H9 (cell line): Measurements from ENCODE around the gene GAS2. TPM values are rescaled to one million over a fixed set of nuclear protein-coding genes. Genes with fewer than 3 reads are reported as not detected.

Source experiments
- DNase-seq: peaks from one replicate; pipeline ENCODE4 v3.0.0-alpha.2; 2017
- H2AFZ ChIP-seq: one replicate; pipeline ENCODE4 v1.6.1; 2013; ENCODE audit warnings: mild to moderate bottlenecking, low read length, control low read depth, moderate library complexity
- H2AK5ac ChIP-seq: 2 replicates; pipeline ENCODE4 v1.6.1; 2013; ENCODE audit warnings: low read length, control low read depth, mixed read lengths; ENCODE audit not compliant: insufficient read length
- H2BK120ac ChIP-seq: one replicate; pipeline ENCODE4 v1.6.1; 2013; ENCODE audit warnings: low read depth, mild to moderate bottlenecking, low read length, control low read depth, inconsistent platforms; ENCODE audit not compliant: poor library complexity, severe bottlenecking
- H2BK12ac ChIP-seq: 2 replicates; pipeline ENCODE4 v1.6.1; 2013; ENCODE audit warnings: low read length, control low read depth, mixed read lengths, low read depth; ENCODE audit not compliant: insufficient read length
- H2BK15ac ChIP-seq: 2 replicates; pipeline ENCODE4 v1.6.1; 2013; ENCODE audit warnings: low read depth, low read length, control low read depth
- H2BK20ac ChIP-seq: one replicate; pipeline ENCODE4 v1.6.1; 2013; ENCODE audit warnings: low read depth, mild to moderate bottlenecking, low read length, control low read depth, inconsistent platforms; ENCODE audit not compliant: poor library complexity, severe bottlenecking
- H2BK5ac ChIP-seq: 2 replicates; pipeline ENCODE4 v1.6.1; 2013; ENCODE audit warnings: low read length, control low read depth, mixed read lengths; ENCODE audit not compliant: insufficient read length
- H3K14ac ChIP-seq: 2 replicates; pipeline ENCODE4 v1.6.1; 2013; ENCODE audit warnings: low read length, control low read depth; ENCODE audit not compliant: insufficient read depth
- H3K18ac ChIP-seq: 2 replicates; pipeline ENCODE4 v1.6.1; 2013; ENCODE audit warnings: low read depth, mild to moderate bottlenecking, mixed read lengths, low read length, control low read depth; ENCODE audit not compliant: insufficient read length
- H3K23ac ChIP-seq: 2 replicates; pipeline ENCODE4 v1.6.1; 2013; ENCODE audit warnings: low read length, control low read depth, mixed read lengths, low read depth; ENCODE audit not compliant: insufficient read length
- H3K23me2 ChIP-seq: 2 replicates; pipeline ENCODE4 v1.6.1; 2013; ENCODE audit warnings: low read depth, mild to moderate bottlenecking, mixed read lengths, low read length, control low read depth; ENCODE audit not compliant: insufficient read length, poor library complexity, severe bottlenecking
- H3K27ac ChIP-seq: 2 replicates; pipeline ENCODE4 v1.5.1; 2013; ENCODE audit warnings: low read length, control low read depth, mixed read lengths, low read depth; ENCODE audit not compliant: insufficient read length
- H3K27me3 ChIP-seq: 2 replicates; pipeline ENCODE4 v1.6.1; 2013; ENCODE audit warnings: low read length, control low read depth, inconsistent platforms; ENCODE audit not compliant: insufficient read depth
- H3K4ac ChIP-seq: 2 replicates; pipeline ENCODE4 v1.6.1; 2013; ENCODE audit warnings: low read depth, mild to moderate bottlenecking, control low read depth, inconsistent platforms, low read length, moderate library complexity
- H3K4me1 ChIP-seq: 2 replicates; pipeline ENCODE4 v1.6.1; 2013; ENCODE audit warnings: low read length, control low read depth, inconsistent platforms; ENCODE audit not compliant: insufficient read depth
- H3K4me2 ChIP-seq: 2 replicates; pipeline ENCODE4 v1.6.1; 2013; ENCODE audit warnings: low read length, control low read depth, mixed read lengths; ENCODE audit not compliant: insufficient read length, insufficient read depth
- H3K56ac ChIP-seq: 2 replicates; pipeline ENCODE4 v1.6.1; 2013; ENCODE audit warnings: low read depth, mild to moderate bottlenecking, mixed read lengths, low read length, control low read depth; ENCODE audit not compliant: insufficient read length
- H3K79me1 ChIP-seq: 2 replicates; pipeline ENCODE4 v1.6.1; 2013; ENCODE audit warnings: low read depth, mild to moderate bottlenecking, moderate library complexity, low read length, control low read depth, inconsistent platforms; ENCODE audit not compliant: insufficient read depth, poor library complexity, severe bottlenecking
- H3K79me2 ChIP-seq: 2 replicates; pipeline ENCODE4 v1.6.1; 2013; ENCODE audit warnings: low read length, control low read depth, inconsistent platforms; ENCODE audit not compliant: insufficient read depth
- H3K9ac ChIP-seq: 2 replicates; pipeline ENCODE4 v1.6.1; 2013; ENCODE audit warnings: low read length, control low read depth, mixed read lengths; ENCODE audit not compliant: insufficient read length; ENCODE audit errors: extremely low read depth
- H3K9me3 ChIP-seq: one replicate; pipeline ENCODE4 v1.6.1; 2013; ENCODE audit warnings: low read depth, low read length, inconsistent platforms; ENCODE audit not compliant: control insufficient read depth
- H3T11ph ChIP-seq: one replicate; pipeline ENCODE4 v1.6.1; 2013; ENCODE audit warnings: mild to moderate bottlenecking, low read length, control low read depth, inconsistent platforms
- H4K20me1 ChIP-seq: one replicate; pipeline ENCODE4 v1.6.1; 2013; ENCODE audit not compliant: control insufficient read depth, insufficient read length, insufficient read depth
- H4K5ac ChIP-seq: 2 replicates; pipeline ENCODE4 v1.6.1; 2013; ENCODE audit warnings: low read depth, mild to moderate bottlenecking, mixed read lengths, low read length, control low read depth; ENCODE audit not compliant: insufficient read length
- H4K8ac ChIP-seq: replicated peaks from 2 replicates; pipeline ENCODE4 v1.6.1; 2013; ENCODE audit warnings: low read length, control low read depth, mixed read lengths, low read depth; ENCODE audit not compliant: insufficient read length
- H4K91ac ChIP-seq: 2 replicates; pipeline ENCODE4 v1.6.1; 2013; ENCODE audit warnings: low read depth, mild to moderate bottlenecking, moderate library complexity, mixed read lengths, low read length, control low read depth; ENCODE audit not compliant: insufficient read length
- H3K27ac Mint-ChIP-seq, 3 experiments: 2 replicates in 2 of 3; 3 replicates in 1 of 3; pipeline ENCODE4 v1.8.0; 2020 to 2021; ENCODE audit warnings: mixed read lengths in 3 of 3, mild to moderate bottlenecking in 1 of 3, moderate library complexity in 1 of 3
- H3K27me3 Mint-ChIP-seq: 2 replicates; pipeline ENCODE4 v1.8.0; 2021; ENCODE audit warnings: low read depth, mild to moderate bottlenecking, moderate library complexity, mixed read lengths
- H3K36me3 Mint-ChIP-seq, 3 experiments: 2 replicates in 2 of 3; 3 replicates in 1 of 3; pipeline ENCODE4 v1.8.0; 2020 to 2021; ENCODE audit warnings: low read depth in 3 of 3, mixed read lengths in 3 of 3; ENCODE audit not compliant: insufficient read depth in 1 of 3
- H3K4me1 Mint-ChIP-seq, 2 experiments: 2 replicates each; pipeline ENCODE4 v1.8.0; 2020; ENCODE audit warnings: mixed read lengths in 2 of 2
- H3K4me3 Mint-ChIP-seq, 2 experiments: 2 replicates in 1 of 2; 3 replicates in 1 of 2; pipeline ENCODE4 v1.8.0; 2020 to 2021; ENCODE audit warnings: mild to moderate bottlenecking in 2 of 2, mixed read lengths in 2 of 2, moderate library complexity in 1 of 2
- H3K9me3 Mint-ChIP-seq, 2 experiments: 2 replicates in 1 of 2; 3 replicates in 1 of 2; pipeline ENCODE4 v1.8.0; 2020; ENCODE audit warnings: mild to moderate bottlenecking in 2 of 2, mixed read lengths in 2 of 2, moderate library complexity in 1 of 2
- CTCF ChIP-seq: fragments of 200-600 bp; sonication (generic); conservative IDR thresholded peaks from 3 replicates; pipeline ENCODE4 v1.8.0; 2021; ENCODE audit warnings: antibody characterized with exemption, mild to moderate bottlenecking
- WGBS: extraction: QIAGEN DNeasy Blood & Tissue Kit; methylation state at CpG from one replicate; pipeline ENCODE4 v1.1.7; 2013; ENCODE audit warnings: missing lambda C conversion rate, low lambda C conversion rate, mixed read lengths; ENCODE audit not compliant: insufficient read length; ENCODE audit errors: extremely low coverage; 5-methylcytosine and 5-hydroxymethylcytosine counted together
- total RNA-seq: library from RNA; stranded (reverse); gene quantifications from 2 replicates; pipeline ENCODE4 v1.2.1, GENCODE V29; 2021

The GAS2 gene
- total RNA-seq, 1 experiment from 2014 or later = 1.7 TPM

DNA sequence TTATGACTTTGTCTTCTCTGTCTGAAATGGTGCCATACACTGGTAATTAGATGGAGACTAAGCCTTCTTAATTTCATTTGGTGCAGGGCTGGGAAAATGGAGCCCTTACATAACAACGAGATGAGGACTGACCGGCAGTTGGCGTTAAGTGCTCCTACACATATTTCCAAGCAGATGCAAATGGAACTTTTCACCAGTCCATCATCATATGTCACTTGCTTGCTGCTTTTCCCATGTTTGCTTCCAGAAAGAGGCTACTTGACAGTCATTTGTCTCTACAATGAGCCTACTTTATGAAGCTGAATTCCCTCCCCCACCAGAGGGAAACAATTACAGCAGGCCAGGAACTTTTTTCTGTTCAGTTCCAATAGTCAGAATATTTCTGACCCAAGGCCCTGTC lies 130.6 kb downstream of the GAS2 start:
- Histone ChIP-seq H3K4me2 (no peak overlapping the region), H2BK5ac (no peak overlapping the region), H3K14ac (no peak overlapping the region), H3K9me3 (no peaks in the 10 kb centered on the region), H2BK20ac (no peak overlapping the region), H3K56ac (no peak overlapping the region), H4K8ac (no peak overlapping the region), H2AK5ac (no peak overlapping the region), H4K5ac (no peak overlapping the region), H3K23me2 (no peaks in the 10 kb centered on the region), H3K4me1 (no peaks in the 10 kb centered on the region), H3K4ac (no peak overlapping the region), H2AFZ (no peak overlapping the region), H3K27ac (no peak overlapping the region), H3K79me1 (no peaks in the 10 kb centered on the region), H4K91ac (no peak overlapping the region), H3K9ac (no peak overlapping the region), H3K27me3 (no peaks in the 10 kb centered on the region), H2BK120ac (no peak overlapping the region), H3K18ac (no peak overlapping the region), H4K20me1 (no peaks in the 10 kb centered on the region), H3K23ac (no peak overlapping the region), H2BK12ac (no peak overlapping the region), H2BK15ac (no peak overlapping the region), H3T11ph (no peak overlapping the region), H3K79me2 (no peaks in the 10 kb centered on the region)
- H3K27me3 Mint-ChIP-seq = no peaks in the 10 kb centered on the region; the same call in 1 of the 2 replicates
- no CpG with 5 or more reads among the region's 3 CpGs for WGBS
- no peaks in the 10 kb centered on the region for H3K9me3 Mint-ChIP-seq
- H3K36me3 Mint-ChIP-seq = no peaks in the 10 kb centered on the region
- H3K27ac Mint-ChIP-seq = no peak overlapping the region
- TF ChIP-seq CTCF = no peak
- H3K4me1 Mint-ChIP-seq = peaks cover 3 to 5% of the 10 kb centered on the region in 2 experiments
- H3K4me3 Mint-ChIP-seq = no peak overlapping the region
- no peak for DNase-seq
